GM18867 (cell line): ENCODE measurements around the gene FGR.

Source experiments
- ATAC-seq: cut with Tn5 transposase; IDR thresholded peaks from one replicate; pipeline ENCODE4 v1.9.1; 2021; ENCODE audit warnings: mild to moderate bottlenecking, moderate library complexity; ENCODE audit not compliant: unreplicated experiment

FGR gene

DNA sequence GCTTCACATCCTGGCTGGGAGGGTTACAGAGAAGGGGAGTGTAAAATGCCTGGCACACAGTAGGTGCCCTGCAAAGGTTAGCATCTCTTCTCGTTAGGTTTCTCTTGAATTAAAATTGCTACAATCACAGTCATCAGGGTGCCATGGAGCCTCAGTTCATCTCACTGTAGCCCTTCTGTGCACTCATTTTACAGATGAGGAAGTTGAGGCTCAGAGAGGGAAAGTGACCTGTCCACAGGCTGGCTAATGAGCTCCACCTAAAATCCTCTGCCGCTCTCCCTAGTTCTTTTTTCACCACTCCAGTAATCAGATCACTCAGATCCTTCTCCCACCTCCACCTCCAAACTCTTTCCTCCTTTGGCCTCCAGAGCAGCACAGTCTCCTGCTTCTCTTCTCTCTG, 17.6 kb downstream of the FGR start:
- ATAC-seq, result no peak

GRCh38 chr1:27616441-27616840, 18.5 kb downstream of the FGR start:
- no peak for ATAC-seq

- no peak for ATAC-seq
Measured at GRCh38 chr1:27615346-27616192, 19.4 kb downstream of the FGR start.

DNA sequence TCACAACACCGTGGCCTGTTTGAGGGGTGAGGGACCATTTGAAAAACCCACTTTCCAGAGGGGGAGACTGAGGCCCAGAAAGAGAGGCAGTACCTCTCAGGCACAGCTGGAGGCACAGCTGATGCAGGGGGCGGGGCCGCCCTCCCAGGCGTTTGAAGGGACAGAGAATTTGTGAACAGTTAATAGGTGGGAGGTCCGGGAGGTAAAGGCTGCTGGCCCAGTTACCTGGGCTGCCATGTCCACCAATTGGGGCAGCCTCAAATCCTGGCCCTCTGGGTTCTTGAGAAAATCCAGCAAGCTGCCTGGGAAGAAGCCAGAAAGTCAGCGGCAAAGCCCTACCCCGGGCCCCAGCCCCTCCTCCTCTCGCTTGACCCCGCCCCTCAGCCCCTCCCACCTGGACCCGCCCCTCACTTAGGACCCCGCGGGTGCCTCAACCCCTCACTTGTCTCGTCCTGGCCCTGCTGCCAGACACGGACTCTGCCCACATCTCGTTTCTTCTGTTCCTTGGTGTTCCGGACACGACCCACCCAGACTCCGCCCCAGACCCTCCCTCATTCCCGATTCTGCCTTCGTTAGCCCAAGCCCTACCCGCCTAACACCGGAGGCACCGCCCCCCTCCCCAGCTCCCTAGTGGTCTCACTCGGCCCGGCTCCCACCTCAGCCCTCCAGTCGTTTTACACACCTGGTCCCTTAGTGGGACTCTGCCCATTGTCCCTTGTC, 20.2 kb downstream of the FGR start:
- no peak for ATAC-seq

- ATAC-seq, result no peak
Measured at GRCh38 chr1:27614043-27614624, 20.9 kb downstream of the FGR start.

DNA sequence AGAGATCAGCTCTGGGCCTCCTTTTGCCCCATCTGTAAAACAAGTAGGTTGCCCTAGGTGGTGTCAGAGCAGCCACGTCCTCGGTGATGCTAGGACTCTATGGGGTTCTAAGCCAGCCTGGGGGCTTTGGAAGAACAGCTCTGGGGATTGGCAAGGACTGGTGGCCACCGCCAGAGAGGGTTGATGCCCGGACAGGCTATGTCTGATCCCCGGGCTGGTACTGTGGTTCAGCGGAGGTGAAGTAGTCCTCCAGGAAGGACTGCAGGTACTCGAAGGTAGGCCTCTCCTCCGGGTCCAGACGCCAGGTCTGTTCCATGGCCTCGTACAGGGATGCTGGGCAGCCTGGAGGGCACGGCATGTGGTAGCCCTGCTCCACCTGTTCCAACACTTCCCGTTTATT, 22.3 kb downstream of the FGR start:
- no peak for ATAC-seq

GRCh38 chr1:27611450-27611849, 23.5 kb downstream of the FGR start:
- no peak for ATAC-seq

DNA sequence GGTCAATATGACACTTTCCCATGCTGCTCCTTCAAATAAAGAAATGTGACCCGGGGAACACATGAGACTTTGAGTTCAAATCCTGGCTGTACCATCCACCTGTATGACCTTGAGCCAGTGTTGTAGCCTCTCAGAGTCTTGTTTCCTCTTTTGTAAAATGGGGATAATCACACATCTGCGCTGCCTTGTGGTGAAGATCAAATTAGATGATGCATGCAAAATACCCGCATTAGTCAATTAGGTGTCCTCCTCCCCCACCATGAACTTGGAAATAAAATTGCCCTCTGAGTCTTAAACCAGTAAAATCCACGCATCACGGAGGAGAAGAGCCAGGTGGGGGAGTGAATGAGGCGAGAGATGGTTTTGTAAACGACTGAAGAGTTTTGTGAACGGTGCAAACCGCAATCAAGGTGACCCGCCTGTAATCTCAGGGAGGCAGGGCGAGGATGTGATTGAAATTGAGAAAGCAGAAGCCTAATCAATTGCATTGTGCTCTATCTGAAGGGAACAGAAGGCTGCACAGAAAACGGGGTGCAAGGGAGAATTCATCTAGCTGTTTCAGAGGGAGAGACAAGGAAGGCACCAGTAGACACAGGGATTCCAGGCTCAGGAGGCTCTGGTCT, 25.3 kb downstream of the FGR start:
- no peak for ATAC-seq

DNA sequence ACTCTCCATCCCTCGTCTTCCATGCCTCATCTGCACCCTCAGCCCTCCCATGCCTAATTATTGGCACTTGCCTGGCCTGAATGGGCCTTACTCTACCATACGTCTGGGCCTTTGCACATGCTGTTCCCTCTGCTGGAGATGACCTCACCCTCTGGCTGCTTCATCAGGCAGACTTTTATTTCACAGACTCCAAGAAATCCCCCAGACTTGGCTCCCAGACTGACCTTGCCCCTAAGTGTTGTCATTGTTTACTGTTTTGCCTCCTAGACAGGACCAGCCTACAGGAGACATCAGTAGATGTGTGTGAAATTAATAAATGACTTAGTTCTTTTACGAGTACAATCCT, 25.8 kb downstream of the FGR start:
- no peak for ATAC-seq

GRCh38 chr1:27607239-27607804, 27.7 kb downstream of the FGR start:
- no peak for ATAC-seq

- no peak for ATAC-seq
Measured at GRCh38 chr1:27606708-27607238, 28.2 kb downstream of the FGR start.

DNA sequence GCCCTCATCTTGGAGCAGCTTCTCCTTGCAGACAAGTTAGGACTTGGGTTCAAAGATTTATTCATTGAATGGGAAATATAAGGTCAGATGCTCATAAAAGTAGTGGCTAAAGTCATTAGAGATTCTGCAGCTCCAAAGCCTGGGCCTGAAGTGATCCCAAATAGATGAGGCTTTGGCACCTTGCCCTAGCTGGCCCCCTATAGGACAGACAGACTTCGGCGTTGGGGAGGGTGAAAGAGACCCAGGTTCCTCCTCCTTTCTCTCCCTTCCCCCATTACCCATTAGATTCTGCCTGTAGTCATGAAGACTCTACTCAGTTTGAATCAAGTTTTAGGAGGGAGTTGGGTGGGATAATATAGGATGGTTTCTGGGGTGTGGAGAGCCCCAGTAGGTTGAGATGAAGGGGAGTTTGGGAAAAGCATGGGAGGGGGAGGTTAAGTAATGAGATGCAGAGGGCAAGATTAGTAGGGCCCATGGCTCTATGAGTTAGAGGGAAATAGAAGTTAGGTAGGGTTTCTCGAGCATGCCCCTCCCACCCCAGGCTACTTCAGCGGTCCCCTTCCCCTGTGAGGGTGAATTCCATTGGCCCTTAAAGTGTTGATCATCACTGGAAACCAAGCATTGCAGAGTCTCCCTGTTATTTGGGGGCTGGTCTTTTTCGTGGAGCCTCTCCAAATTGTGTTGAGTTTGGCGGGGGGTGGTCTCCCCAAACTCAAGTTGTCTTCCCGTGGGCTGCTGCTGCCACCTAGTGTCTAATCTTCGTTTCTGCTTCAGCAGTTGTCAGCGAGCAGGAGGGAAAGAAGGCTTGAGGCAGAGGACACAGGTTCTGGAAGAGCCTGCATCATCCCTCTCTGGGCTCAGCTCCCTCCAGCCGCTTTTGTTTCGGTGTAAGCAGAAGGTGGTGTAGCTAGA, 28.9 kb downstream of the FGR start:
- no peak for ATAC-seq

DNA sequence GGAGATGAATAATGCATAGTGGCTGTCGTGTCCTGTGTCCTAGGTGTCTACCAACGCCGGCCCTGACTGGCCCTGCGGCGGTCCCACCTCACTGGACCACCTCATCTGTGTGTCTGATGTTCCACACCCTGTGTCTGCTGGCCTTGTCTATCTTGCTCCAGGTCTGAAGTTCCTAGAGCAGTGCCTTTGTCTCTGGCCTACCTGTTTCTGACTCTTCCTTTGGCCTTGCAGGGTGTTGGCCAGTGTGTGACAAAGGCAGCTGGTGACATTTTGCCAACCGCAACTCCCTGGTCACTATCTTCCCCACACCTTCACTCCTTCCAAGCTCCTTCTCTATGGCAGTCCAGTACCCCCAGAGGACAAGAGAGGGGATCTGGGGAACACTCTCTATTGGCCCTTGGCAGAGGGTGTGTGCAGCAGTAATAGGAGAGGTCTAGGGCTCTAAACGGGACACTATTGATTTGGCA, 29.7 kb downstream of the FGR start:
- ATAC-seq, result no peak

DNA sequence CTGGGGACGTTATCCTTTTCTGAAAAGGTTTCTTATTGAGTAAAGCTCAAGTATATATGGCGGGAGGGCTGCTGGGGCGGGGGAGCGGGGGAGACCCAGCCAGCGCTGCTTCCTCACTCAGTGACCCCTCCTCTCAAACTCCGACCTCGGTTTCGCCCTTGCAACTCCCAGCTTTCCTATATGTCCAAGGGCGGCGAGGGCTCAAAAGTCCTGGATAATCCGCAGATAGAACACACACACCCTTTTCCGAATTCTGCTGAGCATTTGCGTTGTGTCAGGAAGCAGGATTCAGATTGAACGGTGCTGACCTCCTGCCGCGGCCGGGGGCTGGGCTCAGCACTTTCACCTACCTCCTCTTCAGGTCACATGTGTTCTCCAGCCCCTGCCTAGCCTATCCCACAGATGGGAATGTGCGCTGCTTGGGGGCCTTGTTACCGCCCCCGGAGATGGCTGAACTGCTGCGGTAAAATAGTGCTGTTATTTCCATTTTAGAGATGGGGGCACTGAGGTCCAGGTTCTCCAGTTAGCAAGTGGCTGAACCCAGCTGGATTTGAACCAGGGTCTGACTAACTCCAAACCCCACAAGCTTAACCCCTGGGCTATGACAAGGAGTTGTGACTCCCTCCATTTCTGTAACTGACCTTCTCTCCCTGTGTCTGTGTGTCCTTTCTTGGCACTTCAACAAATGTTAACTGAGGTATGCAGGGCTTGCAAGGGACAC, 30.2 kb downstream of the FGR start:
- ATAC-seq, result no peak

DNA sequence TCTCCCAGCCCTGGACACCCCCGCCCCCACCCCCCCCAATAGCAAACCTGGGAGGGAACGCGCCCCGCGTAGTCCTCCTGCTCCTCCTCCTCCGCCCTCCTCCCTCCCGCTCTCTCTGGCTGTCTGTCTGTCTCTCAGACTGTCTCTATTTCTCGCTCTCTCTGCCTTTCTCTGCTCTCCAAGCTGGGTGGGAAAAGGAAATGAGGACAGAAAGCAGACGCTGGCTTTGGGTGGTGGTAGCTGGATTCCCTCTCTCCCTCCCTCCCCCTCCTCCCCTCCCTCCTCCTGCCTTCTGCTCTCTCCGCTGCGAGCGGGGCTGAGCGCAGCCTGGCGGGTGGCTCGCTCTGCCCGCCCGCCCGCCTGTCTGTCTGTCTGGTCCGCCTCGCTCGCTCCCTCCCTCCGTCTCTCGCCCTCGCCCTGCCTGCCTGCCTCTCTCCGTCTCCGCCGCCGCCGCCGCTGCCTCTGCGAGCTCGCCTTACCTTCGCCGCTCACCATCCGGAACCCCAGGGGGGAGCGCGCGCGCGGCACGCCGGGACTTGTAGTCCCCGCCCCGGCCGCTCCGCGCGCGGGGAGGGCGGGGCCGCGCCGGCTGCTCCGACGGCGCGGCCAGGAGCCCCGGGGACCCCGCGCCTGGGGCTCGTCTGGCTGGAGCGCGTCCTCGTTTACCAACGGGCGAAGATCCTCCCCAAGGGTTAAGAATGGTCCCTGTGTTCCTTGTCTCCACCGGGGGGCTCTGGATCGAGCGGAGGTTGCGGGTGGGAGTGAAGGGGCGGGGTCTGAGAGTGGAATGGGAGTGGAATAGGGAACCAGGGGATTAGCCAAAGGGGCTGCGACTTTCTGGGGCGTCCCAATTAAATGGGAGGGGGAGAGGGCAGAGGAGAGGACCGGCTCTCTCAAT, 31.1 kb downstream of the FGR start, which contains the start of gene AHDC1:
Gene AHDC1, minus strand, starts transcription at position 464 of the 898 bp plus-strand sequence. CDS start 52,029 bp downstream, outside the sequence.
- ATAC-seq, result peak; percentile 51

GRCh38 chr1:27603309-27603680, 31.7 kb downstream of the FGR start:
- ATAC-seq, result no peak

DNA sequence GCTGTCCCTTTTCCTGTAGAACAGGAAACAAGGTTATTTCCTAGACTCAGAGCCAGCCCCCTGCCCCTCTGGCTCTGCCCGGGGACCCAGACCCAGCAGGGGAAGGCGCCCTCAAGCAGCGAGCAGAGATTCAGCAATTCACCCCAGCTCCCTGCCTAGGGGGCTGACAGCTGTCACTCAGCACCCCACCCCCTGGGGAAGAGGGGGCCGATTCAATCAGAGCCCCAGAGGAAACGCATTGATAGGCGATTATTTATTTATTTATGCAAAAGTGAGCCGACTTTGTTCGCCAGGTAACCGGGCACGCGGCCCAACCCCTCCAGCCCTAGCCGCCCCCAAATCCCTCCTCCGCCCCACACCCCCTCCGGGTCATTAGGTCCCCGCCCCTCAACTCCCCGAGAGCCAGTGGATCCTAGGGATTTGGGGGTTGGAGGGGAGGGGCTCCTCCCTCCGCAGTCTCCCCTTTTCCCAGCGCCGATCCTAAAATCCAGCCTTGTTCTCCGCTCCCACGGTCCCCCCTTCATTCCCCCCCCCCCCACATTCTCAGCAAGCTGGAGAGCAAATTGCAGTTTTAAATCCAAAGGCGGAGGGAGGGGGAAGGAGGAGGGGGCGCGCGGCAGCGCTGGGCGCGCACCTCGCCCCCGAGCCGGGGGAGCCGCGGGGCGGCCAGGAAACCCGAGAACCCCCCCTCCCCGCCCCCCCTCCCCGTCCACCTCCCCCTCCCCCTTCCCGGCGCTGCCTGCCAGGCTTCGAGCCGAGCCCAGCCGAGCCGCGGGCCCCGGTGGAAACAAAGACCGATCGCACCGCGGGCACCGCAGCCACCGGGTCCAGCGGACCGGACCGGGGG, 32.3 kb downstream of the FGR start:
- no peak for ATAC-seq
